Measurements from ENCODE around the gene IGLON5.

GRCh38 chr19:51272183-51272810 is 39.1 kb upstream of the IGLON5 start:
- TF ChIP-seq GATA3 (IDR thresholded peaks at IDR 0.05; ENCODE audit: low read depth, low read length) (no peak), GATA2 (IDR thresholded peaks at IDR 0.05; ENCODE audit: low read depth, low read length) (no peak)
